SK-N-SH (cell line): ENCODE measurements around the gene CETN3.

ENCODE experiments used
- CTCF ChIP-seq: fragments of 200-600 bp; sonication (generic); IDR thresholded peaks from 2 replicates; pipeline ENCODE4 v1.6.1; 2017; ENCODE audit warnings: antibody characterized with exemption, mild to moderate bottlenecking, moderate library complexity
- EP300 ChIP-seq, 2 experiments: IDR thresholded peaks; 2 replicates each; pipeline versions ENCODE4 v1.4.0 to v1.6.1; 2012; ENCODE audit warnings: borderline replicate concordance in 1 of 2, low read depth in 1 of 2, low read length in 1 of 2
- EZH2phosphoT487 ChIP-seq: fragments of 200-600 bp; sonication (generic); IDR thresholded peaks from 2 replicates; pipeline ENCODE4 v1.6.1; 2017; ENCODE audit warnings: low read depth, mixed run types, mild to moderate bottlenecking, antibody characterized with exemption, moderate library complexity, borderline replicate concordance
- FOXM1 ChIP-seq: IDR thresholded peaks from 2 replicates; pipeline ENCODE4 v1.4.0; 2012; ENCODE audit warnings: low read depth, mild to moderate bottlenecking
- GATA2 ChIP-seq: sonication (generic); formaldehyde crosslinking; IDR thresholded peaks from 2 replicates; pipeline ENCODE4 v1.5.0; 2020; ENCODE audit warnings: mild to moderate bottlenecking, missing genetic modification reagents
- RAD21 ChIP-seq: IDR thresholded peaks from 2 replicates; pipeline ENCODE4 v1.6.1; 2012; ENCODE audit warnings: mild to moderate bottlenecking, low read length
- RFX5 ChIP-seq: IDR thresholded peaks from 2 replicates; pipeline ENCODE4 v1.6.1; 2012; ENCODE audit warnings: mild to moderate bottlenecking, improper control_type of control experiment, low read length
- TF ChIP-seq, protein P1 (sequence below): IDR thresholded peaks from 2 replicates; pipeline ENCODE4 v1.4.0; 2012; ENCODE audit warnings: low read depth, borderline replicate concordance

GRCh38 chr5:90410178-90410762, 714 bp upstream of the CETN3 start:
- TF ChIP-seq CTCF (no peak; the same call in 1 of the 2 replicates), GATA2 (no peak), RAD21 (no peak), EZH2phosphoT487 (no peak), FOXM1 (no peak), RFX5 (no peak), EP300 (IDR thresholded peaks at IDR 0.05; ENCODE audit: borderline replicate concordance in 1 of 2, low read depth in 1 of 2, low read length in 1 of 2) (no peak)
- TF ChIP-seq, protein P1, sequence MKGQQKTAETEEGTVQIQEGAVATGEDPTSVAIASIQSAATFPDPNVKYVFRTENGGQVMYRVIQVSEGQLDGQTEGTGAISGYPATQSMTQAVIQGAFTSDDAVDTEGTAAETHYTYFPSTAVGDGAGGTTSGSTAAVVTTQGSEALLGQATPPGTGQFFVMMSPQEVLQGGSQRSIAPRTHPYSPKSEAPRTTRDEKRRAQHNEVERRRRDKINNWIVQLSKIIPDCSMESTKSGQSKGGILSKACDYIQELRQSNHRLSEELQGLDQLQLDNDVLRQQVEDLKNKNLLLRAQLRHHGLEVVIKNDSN = no peak
